Keratinocyte (primary cell): Measurements from ENCODE around the gene PHLDA3. TPM values are rescaled to one million over a fixed set of nuclear protein-coding genes. Genes with fewer than 3 reads are reported as not detected.

ENCODE experiments used
- DNase-seq: peaks from one replicate; pipeline ENCODE4 v3.0.0-alpha.2; 2011; ENCODE audit warnings: low read depth, missing footprints, low spot score
- FAIRE-seq: peaks from 2 replicates; lab custom pipeline; 2011; peaks lifted over from hg19 to GRCh38; lab: Jason Lieb, UNC
- H2AFZ ChIP-seq: 2 replicates; pipeline ENCODE4 v1.6.0; 2012; ENCODE audit warnings: low read length, control low read depth, inconsistent platforms; ENCODE audit not compliant: control insufficient read depth
- H3K27ac ChIP-seq: 2 replicates; pipeline ENCODE4 v1.5.1; 2011; ENCODE audit warnings: low read length; ENCODE audit not compliant: control insufficient read depth, insufficient read depth
- H3K27me3 ChIP-seq: 3 replicates; pipeline ENCODE4 v1.6.0; 2011; ENCODE audit warnings: low read length; ENCODE audit not compliant: control insufficient read depth, insufficient read depth; ENCODE audit errors: extremely low read depth
- H3K36me3 ChIP-seq, 2 experiments: 2 replicates in 1 of 2; 3 replicates in 1 of 2; pipeline ENCODE4 v1.5.1; 2011; ENCODE audit warnings: low read length in 2 of 2, mild to moderate bottlenecking in 1 of 2; ENCODE audit not compliant: control insufficient read depth in 2 of 2, insufficient read depth in 2 of 2; ENCODE audit errors: extremely low read depth in 1 of 2
- H3K4me1 ChIP-seq: 3 replicates; pipeline ENCODE4 v1.5.1; 2011; ENCODE audit warnings: low read length; ENCODE audit not compliant: control insufficient read depth, insufficient read depth; ENCODE audit errors: extremely low read depth
- H3K4me2 ChIP-seq: 3 replicates; pipeline ENCODE4 v1.6.0; 2011; ENCODE audit warnings: low read depth, low read length; ENCODE audit not compliant: control insufficient read depth, insufficient read depth; ENCODE audit errors: extremely low read depth
- H3K4me3 ChIP-seq, 3 experiments: fragments of 200-600 bp in 1 of 3; sonication (generic) in 1 of 3; 2 replicates in 2 of 3; 3 replicates in 1 of 3; pipeline ENCODE4 v1.5.1; 2011 to 2016; ENCODE audit warnings: low read length in 3 of 3, mild to moderate bottlenecking in 3 of 3, control low read depth in 2 of 3, inconsistent platforms in 1 of 3, low read depth in 1 of 3, mixed read lengths in 1 of 3, mixed run types in 1 of 3, moderate library complexity in 1 of 3; ENCODE audit not compliant: control insufficient read depth in 2 of 3, insufficient read depth in 2 of 3; ENCODE audit errors: extremely low read depth in 1 of 3
- H3K79me2 ChIP-seq: 2 replicates; pipeline ENCODE4 v1.6.0; 2012; ENCODE audit warnings: low read length; ENCODE audit not compliant: control insufficient read depth, insufficient read depth
- H3K9ac ChIP-seq: 3 replicates; pipeline ENCODE4 v1.6.0; 2011; ENCODE audit warnings: low read length; ENCODE audit not compliant: control insufficient read depth, insufficient read depth; ENCODE audit errors: extremely low read depth
- H3K9me1 ChIP-seq: 3 replicates; pipeline ENCODE4 v1.6.0; 2011; ENCODE audit warnings: low read length; ENCODE audit not compliant: control insufficient read depth, insufficient read depth; ENCODE audit errors: extremely low read depth
- H3K9me3 ChIP-seq: 2 replicates; pipeline ENCODE4 v1.5.1; 2012; ENCODE audit warnings: low read depth, low read length; ENCODE audit not compliant: control insufficient read depth
- H4K20me1 ChIP-seq: 3 replicates; pipeline ENCODE4 v1.6.0; 2011; ENCODE audit warnings: low read length; ENCODE audit not compliant: control insufficient read depth, insufficient read depth; ENCODE audit errors: extremely low read depth
- CTCF ChIP-seq, 3 experiments: IDR thresholded peaks in 1 of 3; conservative IDR thresholded peaks in 1 of 3; optimal IDR thresholded peaks in 1 of 3; 2 replicates in 2 of 3; 3 replicates in 1 of 3; pipeline versions ENCODE3 to v1.5.1; 2011; ENCODE audit warnings: low read length in 3 of 3, mild to moderate bottlenecking in 3 of 3, moderate library complexity in 2 of 3, control low read depth in 1 of 3, inconsistent platforms in 1 of 3; ENCODE audit not compliant: insufficient read depth in 2 of 3; ENCODE audit errors: extremely low read depth in 1 of 3
- EZH2 ChIP-seq: IDR thresholded peaks from one replicate; pipeline ENCODE4 v1.6.1; 2012; ENCODE audit warnings: inconsistent platforms, mild to moderate bottlenecking, low read length, moderate library complexity
- dilution Hi-C: fragments of 300-500 bp; cut with MboI; formaldehyde crosslinking; loops from one replicate; pipeline ENCODE4 v1.7.0; 2020; ENCODE audit warnings: low sequenced_read_pairs; ENCODE audit not compliant: extremely low pct_ligation_motif_present
- polyA plus RNA-seq, 5 experiments: library from polyadenylated mRNA; depleted of rRNA in 3 of 5; stranded (reverse) in 3 of 5; stranded (forward) in 1 of 5; unstranded in 1 of 5; fragments of >200 nt; gene quantifications; 1 replicate in 1 of 5; 2 replicates in 3 of 5; 3 replicates in 1 of 5; pipeline versions ENCODE4 v1.2.1 to v1.2.3, GENCODE V29; 2011 to 2012; ENCODE audit warnings: missing spikeins in 2 of 5, low read depth in 1 of 5, low replicate concordance in 1 of 5

Gene PHLDA3
- polyA plus RNA-seq, 1 donor (not counting 4 experiments of a cell fraction or from before 2014, with no cell fraction given), result 48.2 TPM

- peak overlapping the region; percentile 37 for H3K9ac ChIP-seq
- H3K27me3 ChIP-seq, result no peaks in the 10 kb centered on the region
- H3K4me1 ChIP-seq, result peaks cover 35% of the 10 kb centered on the region
- dilution Hi-C loops, result no loop called here
- TF ChIP-seq EZH2 (no peak), CTCF (optimal IDR thresholded peaks at IDR 0.05 in 1 of 3, IDR thresholded peaks at IDR 0.05 in 1 of 3, conservative IDR thresholded peaks at IDR 0.05 in 1 of 3; ENCODE audit: extremely low read depth in 1 of 3, insufficient read depth in 2 of 3, low read length in 3 of 3) (no peak)
- H3K36me3 ChIP-seq, result no peaks in the 10 kb centered on the region
- no peaks in the 10 kb centered on the region for H4K20me1 ChIP-seq
- H3K79me2 ChIP-seq, result no peaks in the 10 kb centered on the region
- peak overlapping the region; percentile 54 for H2AFZ ChIP-seq
- no peaks in the 10 kb centered on the region for H3K9me3 ChIP-seq
- no peaks in the 10 kb centered on the region for H3K9me1 ChIP-seq
- no peak overlapping the region for H3K4me3 ChIP-seq
- H3K27ac ChIP-seq, result peak overlapping the region; percentile 68
- DNase-seq, result no peak
- H3K4me2 ChIP-seq, result peak overlapping the region; percentile 62
- FAIRE-seq, result peak; percentile 23
These were observed 48.6 kb upstream of the PHLDA3 start for GRCh38 chr1:201517631-201518030.

GRCh38 chr1:201516511-201517127 lies 47.6 kb upstream of the PHLDA3 start:
- Histone ChIP-seq H3K4me2 (no peak overlapping the region), H2AFZ (no peak overlapping the region), H3K9me1 (no peaks in the 10 kb centered on the region), H3K79me2 (no peaks in the 10 kb centered on the region), H4K20me1 (no peaks in the 10 kb centered on the region), H3K9ac (no peak overlapping the region), H3K9me3 (no peaks in the 10 kb centered on the region), H3K36me3 (no peaks in the 10 kb centered on the region), H3K4me3 (no peak overlapping the region), H3K27me3 (no peaks in the 10 kb centered on the region), H3K4me1 (peaks cover 35% of the 10 kb centered on the region), H3K27ac (no peak overlapping the region)
- TF ChIP-seq EZH2 (no peak), CTCF (optimal IDR thresholded peaks at IDR 0.05 in 1 of 3, IDR thresholded peaks at IDR 0.05 in 1 of 3, conservative IDR thresholded peaks at IDR 0.05 in 1 of 3; ENCODE audit: extremely low read depth in 1 of 3, insufficient read depth in 2 of 3, low read length in 3 of 3) (no peak)
- FAIRE-seq (no peak), DNase-seq (no peak)
- dilution Hi-C loops, result no loop called here
